PC-9 (cell line): ENCODE data around the gene JMJD1C.

ENCODE experiments used
- CTCF ChIP-seq: fragments of 200-600 bp; sonication (generic); conservative IDR thresholded peaks from 2 replicates; pipeline ENCODE4 v1.6.1; 2017; ENCODE audit warnings: mixed run types, antibody characterized with exemption, mild to moderate bottlenecking, moderate library complexity
- EZH2 ChIP-seq: fragments of 200-600 bp; sonication (generic); IDR thresholded peaks from 2 replicates; pipeline ENCODE4 v1.8.0; 2017; ENCODE audit warnings: antibody characterized with exemption, low read depth

DNA sequence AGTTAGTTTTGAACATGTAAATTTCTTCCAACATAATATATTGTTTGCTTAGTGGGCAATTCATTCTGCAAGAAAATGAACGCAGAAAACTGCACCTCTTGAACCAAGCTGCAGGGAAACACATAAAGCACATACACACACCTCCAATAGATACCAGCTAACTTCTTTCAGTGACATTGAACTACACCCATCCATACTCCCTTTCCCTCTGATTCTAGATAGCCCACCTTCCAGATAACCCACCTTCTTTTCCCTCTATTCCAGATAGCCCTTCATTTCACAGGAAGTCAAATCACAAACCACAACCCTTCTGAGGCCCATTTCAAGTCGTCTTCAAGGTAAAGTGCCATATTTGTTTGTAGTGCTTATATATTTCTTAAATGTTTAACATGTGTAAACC, 304.2 kb downstream of the JMJD1C start:
- TF ChIP-seq CTCF (no peak), EZH2 (no peak)
